MM.1S (cell line): ENCODE measurements around the gene KIF21B.

Experiments
- CTCF ChIP-seq: fragments of 300-600 bp; sonication (generic); IDR thresholded peaks from 2 replicates; pipeline ENCODE4 v1.5.1; 2016; ENCODE audit warnings: antibody characterized with exemption, low read length, mixed read lengths
- EZH2 ChIP-seq: fragments of 300-600 bp; sonication (generic); optimal IDR thresholded peaks from 2 replicates; pipeline ENCODE3; 2017; ENCODE audit warnings: low read depth, mild to moderate bottlenecking, antibody characterized with exemption, low read length, mixed read lengths

GRCh38 chr1:201026836-201027235 lies 3.3 kb upstream of the KIF21B start:
- TF ChIP-seq CTCF, result no peak
- no peak for TF ChIP-seq EZH2
